WTC11 (cell line): ENCODE measurements around the gene RYR3. TPM values are rescaled to one million over a fixed set of nuclear protein-coding genes. Genes with fewer than 3 reads are reported as not detected.

Experiments used
- ATAC-seq: fragments of 200-7000 bp; cut with Tn5 transposase; 2 replicates; pipeline ENCODE4 v1.10.0; 2021; ENCODE audit warnings: mild to moderate bottlenecking, moderate library complexity
- CTCF ChIA-PET: fragments of 300-600 bp; sonication (Branson Sonifier 250); formaldehyde crosslinking; loops from one replicate; lab custom pipeline; 2021; ENCODE audit warnings: antibody characterized with exemption; lab: Charles Lee
- POLR2A ChIA-PET: fragments of 350-600 bp; sonication (Branson Sonifier 250); formaldehyde crosslinking; loops from one replicate; lab custom pipeline; 2021; ENCODE audit warnings: antibody characterized with exemption; lab: Charles Lee
- DNase-seq: peaks from one replicate; pipeline ENCODE4 v3.0.0; 2021; ENCODE audit warnings: low spot score
- H3K27ac Mint-ChIP-seq: 2 replicates; pipeline ENCODE4 v1.8.0; 2021; ENCODE audit warnings: mixed read lengths
- H3K27me3 Mint-ChIP-seq: 2 replicates; pipeline ENCODE4 v1.8.0; 2021; ENCODE audit warnings: low read depth, mild to moderate bottlenecking, moderate library complexity, mixed read lengths
- H3K36me3 Mint-ChIP-seq: 2 replicates; pipeline ENCODE4 v1.8.0; 2021; ENCODE audit warnings: mixed read lengths
- H3K4me1 Mint-ChIP-seq: 2 replicates; pipeline ENCODE4 v1.8.0; 2022; ENCODE audit warnings: mixed read lengths
- H3K4me3 Mint-ChIP-seq: 2 replicates; pipeline ENCODE4 v1.8.0; 2021; ENCODE audit warnings: mild to moderate bottlenecking, moderate library complexity, mixed read lengths
- H3K9me3 Mint-ChIP-seq: 2 replicates; pipeline ENCODE4 v1.8.0; 2021; ENCODE audit warnings: mixed read lengths
- CTCF ChIP-seq: fragments of 200-600 bp; IDR thresholded peaks from 2 replicates; pipeline ENCODE4 v1.8.0; 2022; ENCODE audit warnings: antibody characterized with exemption
- FOXP1 ChIP-seq: sonication (generic); formaldehyde crosslinking; IDR thresholded peaks from 2 replicates; pipeline ENCODE4 v1.8.0; 2022; ENCODE audit warnings: missing genetic modification reagents, mild to moderate bottlenecking, moderate library complexity, borderline replicate concordance
- IRF2 ChIP-seq: sonication (generic); formaldehyde crosslinking; IDR thresholded peaks from 2 replicates; pipeline ENCODE4 v1.8.0; 2022; ENCODE audit warnings: low read depth, missing genetic modification reagents, borderline replicate concordance
- NR3C1 ChIP-seq: sonication (generic); formaldehyde crosslinking; conservative IDR thresholded peaks from 2 replicates; pipeline ENCODE4 v1.8.1; 2023; ENCODE audit warnings: low read depth, mild to moderate bottlenecking, missing genetic modification reagents
- OVOL2 ChIP-seq: fragments of 250-450 bp; sonication (Bioruptor Pico); IDR thresholded peaks from 2 replicates; pipeline ENCODE4 v1.9.0; 2021; ENCODE audit warnings: mild to moderate bottlenecking, borderline replicate concordance
- PRDM15 ChIP-seq: sonication (generic); formaldehyde crosslinking; IDR thresholded peaks from 2 replicates; pipeline ENCODE4 v1.8.0; 2022; ENCODE audit warnings: missing genetic modification reagents
- SMAD4 ChIP-seq: sonication (generic); formaldehyde crosslinking; IDR thresholded peaks from 2 replicates; pipeline ENCODE4 v1.8.0; 2022; ENCODE audit warnings: mild to moderate bottlenecking, missing genetic modification reagents
- TEAD1 ChIP-seq: sonication (generic); formaldehyde crosslinking; IDR thresholded peaks from 2 replicates; pipeline ENCODE4 v1.8.0; 2022; ENCODE audit warnings: mild to moderate bottlenecking, missing genetic modification reagents
- TP53 ChIP-seq: sonication (generic); formaldehyde crosslinking; IDR thresholded peaks from 2 replicates; pipeline ENCODE4 v1.8.1; 2023; ENCODE audit warnings: mild to moderate bottlenecking, missing genetic modification reagents
- ZBTB43 ChIP-seq: sonication (generic); formaldehyde crosslinking; IDR thresholded peaks from 2 replicates; pipeline ENCODE4 v1.8.1; 2023; ENCODE audit warnings: mild to moderate bottlenecking, missing genetic modification reagents
- ZMAT4 ChIP-seq: fragments of 250-450 bp; sonication (Bioruptor Pico); IDR thresholded peaks from 2 replicates; pipeline ENCODE4 v1.9.0; 2021; ENCODE audit warnings: mild to moderate bottlenecking
- ZNF121 ChIP-seq: sonication (generic); formaldehyde crosslinking; IDR thresholded peaks from 2 replicates; pipeline ENCODE4 v1.8.0; 2023; ENCODE audit warnings: missing genetic modification reagents
- ZNF138 ChIP-seq: sonication (generic); formaldehyde crosslinking; conservative IDR thresholded peaks from 2 replicates; pipeline ENCODE4 v1.8.1; 2022; ENCODE audit warnings: mild to moderate bottlenecking, moderate library complexity, missing genetic modification reagents
- ZNF263 ChIP-seq: sonication (generic); formaldehyde crosslinking; IDR thresholded peaks from 2 replicates; pipeline ENCODE4 v1.8.1; 2022; ENCODE audit warnings: low read depth, mild to moderate bottlenecking, moderate library complexity, missing genetic modification reagents
- ZNF281 ChIP-seq: sonication (generic); formaldehyde crosslinking; IDR thresholded peaks from 2 replicates; pipeline ENCODE4 v1.8.0; 2023; ENCODE audit warnings: mild to moderate bottlenecking, missing genetic modification reagents
- ZNF423 ChIP-seq: fragments of 250-450 bp; sonication (Bioruptor Pico); IDR thresholded peaks from 2 replicates; pipeline ENCODE4 v2.1.2; 2022; ENCODE audit warnings: mild to moderate bottlenecking, moderate library complexity
- ZNF512 ChIP-seq: sonication (generic); formaldehyde crosslinking; IDR thresholded peaks from 2 replicates; pipeline ENCODE4 v1.8.1; 2022; ENCODE audit warnings: missing genetic modification reagents, borderline replicate concordance
- total RNA-seq: library from RNA; stranded (reverse); gene quantifications from 3 replicates; pipeline ENCODE4 v1.2.3, GENCODE V29; 2021

Gene RYR3
- total RNA-seq, 1 experiment from 2014 or later = 1.4 TPM

- Mint-ChIP-seq H3K36me3 (no peaks in the 10 kb centered on the region), H3K4me1 (0 out of 2 replicates have a peak, but pooled peaks cover 4% of the 10 kb centered on the region), H3K27ac (no peak overlapping the region), H3K9me3 (no peaks in the 10 kb centered on the region), H3K4me3 (no peak overlapping the region), H3K27me3 (no peaks in the 10 kb centered on the region)
- POLR2A ChIA-PET = interaction anchor here (1.0 kb wide), 1 partner anchor 15 kb away, joined by 3 read pairs; no protein-coding TSS in a partner anchor
- DNase-seq = no peak
- CTCF ChIA-PET = interaction anchor here (0.8 to 3.4 kb wide), 8 partner anchors 10 to 444 kb away, joined by 3 to 131 read pairs (median 4); partner anchors contain the start of gene RYR3
- ATAC-seq = no peak
- TF ChIP-seq SMAD4 (CRISPR knock-in tag) (no peak), ZNF263 (CRISPR knock-in tag) (no peak), TP53 (CRISPR knock-in tag) (no peak), ZNF512 (no peak), IRF2 (CRISPR knock-in tag) (no peak), ZMAT4 (CRISPR knock-in tag) (no peak), PRDM15 (CRISPR knock-in tag) (no peak), CTCF (no peak), ZNF121 (CRISPR knock-in tag) (no peak), OVOL2 (CRISPR knock-in tag) (no peak), FOXP1 (no peak), ZNF281 (CRISPR knock-in tag) (no peak), ZNF423 (CRISPR knock-in tag) (no peak), NR3C1 (CRISPR knock-in tag) (no peak), ZBTB43 (CRISPR knock-in tag) (no peak), ZNF138 (CRISPR knock-in tag) (no peak), TEAD1 (CRISPR knock-in tag) (no peak)
These were observed 16.9 kb upstream of the RYR3 start for GRCh38 chr15:33293713-33294334.
